K562 (cell line): ENCODE measurements around the gene CHN2. TPM values are rescaled to one million over a fixed set of nuclear protein-coding genes. Genes with fewer than 3 reads are reported as not detected.

Experiments used
- ATAC-seq: fragments of 200-7000 bp; cut with Tn5 transposase; 3 replicates; pipeline ENCODE4 v1.9.1; 2020; ENCODE audit warnings: moderate library complexity
- BruUV-seq: library from RNA; stranded (reverse); fragments of 400-500 nt; replicated peaks from 2 replicates; lab custom pipeline; 2021; lab: Mats Ljungman, UMichigan
- CTCF ChIA-PET: fragments of 300-600 bp; formaldehyde crosslinking; extraction: SDS; loops from one replicate; lab custom pipeline; 2021; ENCODE audit warnings: low intra/inter-chr PET ratio; lab: Yijun Ruan, JAX
- POLR2A ChIA-PET: fragments of 300-600, 350-650 bp; sonication (Branson Sonifier 250); formaldehyde crosslinking; extraction: SDS; loops from one replicate; lab custom pipeline; 2021; ENCODE audit warnings: antibody characterized with exemption, inconsistent platforms; lab: Yijun Ruan, JAX
- DNase-seq, 4 experiments: peaks; one replicate each; pipeline versions ENCODE4 v3.0.0 to v3.0.0-alpha.2; 2011 to 2018; ENCODE audit warnings: low spot score in 3 of 4, mixed read lengths in 3 of 4; ENCODE audit errors: extremely low read depth in 1 of 4
- FAIRE-seq: peaks from 2 replicates; lab custom pipeline; 2011; peaks lifted over from hg19 to GRCh38; lab: Jason Lieb, UNC
- H2AFZ ChIP-seq: 2 replicates; pipeline ENCODE4 v1.6.0; 2011; ENCODE audit warnings: low read depth, low read length, control low read depth, inconsistent platforms
- H3K27ac ChIP-seq: fragments of 200-600 bp; 3 replicates; pipeline ENCODE4 v1.8.0; 2011; ENCODE audit warnings: low read depth, mild to moderate bottlenecking, control low read depth, inconsistent platforms, low read length, moderate library complexity, mixed read lengths; ENCODE audit errors: extremely low read depth
- H3K27me3 ChIP-seq, 2 experiments: fragments of 300-600 bp in 1 of 2; 2 replicates in 1 of 2; 3 replicates in 1 of 2; pipeline versions ENCODE4 v1.6.0 to v1.8.0; 2011; ENCODE audit warnings: inconsistent platforms in 2 of 2, low read length in 2 of 2, mild to moderate bottlenecking in 1 of 2, mixed read lengths in 1 of 2, moderate library complexity in 1 of 2; ENCODE audit not compliant: control insufficient read depth in 2 of 2, insufficient read depth in 2 of 2
- H3K36me3 ChIP-seq: fragments of 300-600 bp; 3 replicates; pipeline ENCODE4 v1.8.0; 2011; ENCODE audit warnings: mild to moderate bottlenecking, low read length, inconsistent platforms; ENCODE audit not compliant: control insufficient read depth, insufficient read depth
- H3K4me1 ChIP-seq, 2 experiments: fragments of 200-600 bp in 1 of 2; replicated peaks in 1 of 2; 2 replicates in 1 of 2; 3 replicates in 1 of 2; pipeline versions ENCODE4 v1.5.1 to v1.8.0; 2011; ENCODE audit warnings: inconsistent platforms in 2 of 2, low read length in 2 of 2, mild to moderate bottlenecking in 1 of 2, mixed read lengths in 1 of 2, moderate library complexity in 1 of 2; ENCODE audit not compliant: control insufficient read depth in 2 of 2, insufficient read depth in 2 of 2
- H3K4me2 ChIP-seq: 2 replicates; pipeline ENCODE4 v1.6.1; 2011; ENCODE audit warnings: low read length, control low read depth, inconsistent platforms, mixed read lengths; ENCODE audit not compliant: insufficient read depth
- H3K4me3 ChIP-seq: fragments of 200-600 bp; sonication (generic), shearing (Covaris generic); 2 replicates; pipeline ENCODE4 v1.5.1; 2016; ENCODE audit warnings: control low read depth, inconsistent platforms
- H3K79me2 ChIP-seq: fragments of 200-600 bp; 3 replicates; pipeline ENCODE4 v1.8.0; 2011; ENCODE audit warnings: low read length, inconsistent platforms; ENCODE audit not compliant: control insufficient read depth, insufficient read depth
- H3K9ac ChIP-seq, 2 experiments: 2 replicates each; pipeline versions ENCODE4 v1.6.0 to v1.6.1; 2011; ENCODE audit warnings: low read depth in 2 of 2, low read length in 2 of 2, control low read depth in 1 of 2, inconsistent platforms in 1 of 2, mild to moderate bottlenecking in 1 of 2, mixed read lengths in 1 of 2; ENCODE audit not compliant: insufficient read depth in 1 of 2
- H3K9me1 ChIP-seq: one replicate; pipeline ENCODE4 v1.6.0; 2011; ENCODE audit warnings: inconsistent platforms, mild to moderate bottlenecking, low read length, moderate library complexity; ENCODE audit not compliant: control insufficient read depth, insufficient read depth
- H3K9me3 ChIP-seq: replicated peaks from 2 replicates; pipeline ENCODE4 v1.5.1; 2011; ENCODE audit warnings: low read depth, low read length, inconsistent platforms; ENCODE audit not compliant: control insufficient read depth, insufficient read depth
- H4K20me1 ChIP-seq: replicated peaks from 2 replicates; pipeline ENCODE4 v1.6.1; 2011; ENCODE audit warnings: low read length, inconsistent platforms, mixed read lengths; ENCODE audit not compliant: control insufficient read depth, insufficient read depth
- E2F1 ChIP-seq: sonication (generic); formaldehyde crosslinking; IDR thresholded peaks from 2 replicates; pipeline ENCODE4 v1.8.1; 2023; ENCODE audit warnings: mild to moderate bottlenecking, missing genetic modification reagents, moderate library complexity
- GABPB1 ChIP-seq: sonication (generic); formaldehyde crosslinking; IDR thresholded peaks from 2 replicates; pipeline ENCODE4 v1.8.0; 2022; ENCODE audit warnings: mild to moderate bottlenecking, missing genetic modification reagents
- KLF1 ChIP-seq: fragments of 450-650 bp; IDR thresholded peaks from 2 replicates; pipeline ENCODE4 v1.6.1; 2016; ENCODE audit warnings: missing genetic modification characterization, missing compliant biosample characterization
- XRCC5 ChIP-seq: fragments of 200-400 bp; formaldehyde crosslinking; IDR thresholded peaks from 2 replicates; pipeline ENCODE4 v1.6.1; 2017; ENCODE audit warnings: low read depth, mild to moderate bottlenecking, low read length
- ZBTB49 ChIP-seq: sonication (generic); formaldehyde crosslinking; IDR thresholded peaks from 2 replicates; pipeline ENCODE4 v1.8.0; 2022; ENCODE audit warnings: missing genetic modification reagents, mild to moderate bottlenecking, borderline replicate concordance
- ZNF384 ChIP-seq: IDR thresholded peaks from 2 replicates; pipeline ENCODE4 v1.6.1; 2012; ENCODE audit warnings: low read depth, low read length, improper control_type of control experiment
- ZNF778 ChIP-seq: fragments of 450-650 bp; formaldehyde crosslinking; IDR thresholded peaks from 2 replicates; pipeline ENCODE4 v1.4.0; 2020; ENCODE audit warnings: mild to moderate bottlenecking, moderate library complexity
- WGBS: fragments of 100-300 bp; shearing (Covaris generic); methylation state at CpG from one replicate; pipeline ENCODE4 v1.1.6; 2016; ENCODE audit warnings: low coverage, mixed read lengths; ENCODE audit not compliant: insufficient coverage; ENCODE audit errors: missing lambda C conversion rate; 5-methylcytosine and 5-hydroxymethylcytosine counted together
- in situ Hi-C: fragments of 300-500 bp; cut with MboI; formaldehyde crosslinking; loops from 4 replicates; pipeline ENCODE4 v1.15.0; 2018; ENCODE audit warnings: inconsistent platforms, mixed read lengths
- intact Hi-C: fragments of 100-400 bp; cut with micrococcal nuclease; formaldehyde crosslinking; loops from 2 replicates; pipeline ENCODE4 v1.14.2; 2022
- polyA plus RNA-seq, 8 experiments: library from polyadenylated mRNA; depleted of rRNA in 4 of 8; stranded (reverse) in 5 of 8; unstranded in 3 of 8; fragments of >200 nt; fragmentation: Nextera tagmentation in 2 of 8; fragmentation: Illumina TruSeq in 1 of 8; extraction: Ambion mirVana in 2 of 8; extraction: Trizol in 1 of 8; gene quantifications; 2 replicates each; pipeline versions ENCODE4 v1.2.1 to v1.2.3, GENCODE V29; 2011 to 2014; ENCODE audit warnings: inconsistent platforms in 1 of 8, missing spikeins in 1 of 8
- total RNA-seq, 7 experiments: library from RNA; depleted of rRNA in 6 of 7; stranded (reverse); fragments of >200 nt in 6 of 7; fragmentation: Illumina TruSeq in 2 of 7; extraction: Trizol in 2 of 7; gene quantifications; 2 replicates each; pipeline versions ENCODE4 v1.2.1 to v1.2.3, GENCODE V29; 2011 to 2021; ENCODE audit warnings: low replicate concordance in 1 of 7

Gene CHN2
- total and polyA plus RNA-seq, 9 of the 15 experiments (the other 6 are each of a cell fraction or from before 2014, with no cell fraction given): 0.12 to 2.1 (median 0.31) TPM; not detected in 1

GRCh38 chr7:29478687-29479240, 284.2 kb downstream of the CHN2 start:
- intact Hi-C loops: no loop called here
- ATAC-seq (no peak), DNase-seq (no peak), FAIRE-seq (no peak)
- no peaks in the 10 kb centered on the region for H3K79me2 ChIP-seq
- H3K4me1 ChIP-seq: peaks cover 0 to 6% of the 10 kb centered on the region in 2 experiments; a peak in 2 of 5 replicates
- ChIA-PET CTCF (no interaction called here), POLR2A (interaction anchor here (0.7 kb wide), 1 partner anchor 14 kb away, joined by 3 read pairs; no protein-coding TSS in a partner anchor)
- no peaks in the 10 kb centered on the region for H3K9me3 ChIP-seq
- H3K27ac ChIP-seq: no peak overlapping the region
- BruUV-seq: no TSS peak
- in situ Hi-C loops: no loop called here
- H3K27me3 ChIP-seq: peaks cover 7 to 18% of the 10 kb centered on the region in 2 experiments
- H3K4me2 ChIP-seq: no peak overlapping the region
- no peak overlapping the region for H2AFZ ChIP-seq
- H3K4me3 ChIP-seq: no peak overlapping the region
- TF ChIP-seq KLF1 (tag): no peak
- TF ChIP-seq ZNF384: no peak
- no peak for TF ChIP-seq ZNF778 (CRISPR knock-in tag)
- TF ChIP-seq ZBTB49 (CRISPR knock-in tag): no peak
- TF ChIP-seq E2F1 (CRISPR knock-in tag): no peak
- TF ChIP-seq GABPB1 (CRISPR knock-in tag): no peak
- TF ChIP-seq XRCC5: no peak
- H3K9me1 ChIP-seq: no peaks in the 10 kb centered on the region
- H3K36me3 ChIP-seq: no peaks in the 10 kb centered on the region
- no peaks in the 10 kb centered on the region for H4K20me1 ChIP-seq
- no peak overlapping the region for H3K9ac ChIP-seq
- WGBS: 1% methylated on average over 4 of the region's 4 CpGs
